A204.1 (cell line): ENCODE measurements around the gene ZNF232.
"Not testable (repeated sequence)": the region's sequence is repeated elsewhere in the genome, so short reads cannot be mapped to it uniquely, and the experiment has no call there.

ENCODE experiments used
- FAIRE-seq: peaks from 2 replicates; lab custom pipeline; 2012; peaks lifted over from hg19 to GRCh38; lab: Jason Lieb, UNC

Gene ZNF232

GRCh38 chr17:5129770-5130169, 18.1 kb upstream of the ZNF232 start:
- FAIRE-seq: not testable (repeated sequence)

- FAIRE-seq: no peak
These were observed 17.3 kb upstream of the ZNF232 start for GRCh38 chr17:5128905-5129535.

GRCh38 chr17:5128387-5128786, 16.7 kb upstream of the ZNF232 start:
- FAIRE-seq: not testable (repeated sequence)

- FAIRE-seq: no peak
These were observed 16.2 kb upstream of the ZNF232 start for GRCh38 chr17:5127910-5128309.

- no peak for FAIRE-seq
These were observed 15.2 kb upstream of the ZNF232 start for GRCh38 chr17:5126719-5127488.

- FAIRE-seq: not testable (repeated sequence)
These were observed 13.2 kb upstream of the ZNF232 start for GRCh38 chr17:5124896-5125295.

GRCh38 chr17:5124125-5124760, 12.6 kb upstream of the ZNF232 start:
- FAIRE-seq: not testable (repeated sequence)

- FAIRE-seq: no peak
These were observed 11.9 kb upstream of the ZNF232 start for GRCh38 chr17:5123343-5124124.

- no peak for FAIRE-seq
These were observed 11.1 kb upstream of the ZNF232 start for GRCh38 chr17:5122586-5123342.

- not testable (repeated sequence) for FAIRE-seq
These were observed 10.4 kb upstream of the ZNF232 start for GRCh38 chr17:5122056-5122455.

- no peak for FAIRE-seq
These were observed 9.6 kb upstream of the ZNF232 start for GRCh38 chr17:5121186-5121841.

GRCh38 chr17:5120436-5121185, 8.9 kb upstream of the ZNF232 start:
- not testable (repeated sequence) for FAIRE-seq

GRCh38 chr17:5120036-5120435, 8.4 kb upstream of the ZNF232 start:
- FAIRE-seq: no peak

- no peak for FAIRE-seq
These were observed 6.5 kb upstream of the ZNF232 start for GRCh38 chr17:5118219-5118618.

- FAIRE-seq: no peak
These were observed 4.3 kb upstream of the ZNF232 start, which contains the start of gene USP6 for GRCh38 chr17:5115673-5116651. Gene USP6 (plus strand): TSS chr17:5116032. CDS start chr17:5130368, 14,336 bp downstream.

- no peak for FAIRE-seq
These were observed 862 bp downstream of the ZNF232 start for GRCh38 chr17:5110816-5111215.

- FAIRE-seq: no peak
These were observed 10.8 kb downstream of the ZNF232 start for GRCh38 chr17:5100832-5101231.

GRCh38 chr17:5099271-5099670, 12.4 kb downstream of the ZNF232 start:
- FAIRE-seq: no peak
